Measurements from ENCODE around the gene NR2C2.
A peak's percentile ranks its signal among the peaks of the same experiment; 100 is the strongest.

Gene NR2C2

DNA sequence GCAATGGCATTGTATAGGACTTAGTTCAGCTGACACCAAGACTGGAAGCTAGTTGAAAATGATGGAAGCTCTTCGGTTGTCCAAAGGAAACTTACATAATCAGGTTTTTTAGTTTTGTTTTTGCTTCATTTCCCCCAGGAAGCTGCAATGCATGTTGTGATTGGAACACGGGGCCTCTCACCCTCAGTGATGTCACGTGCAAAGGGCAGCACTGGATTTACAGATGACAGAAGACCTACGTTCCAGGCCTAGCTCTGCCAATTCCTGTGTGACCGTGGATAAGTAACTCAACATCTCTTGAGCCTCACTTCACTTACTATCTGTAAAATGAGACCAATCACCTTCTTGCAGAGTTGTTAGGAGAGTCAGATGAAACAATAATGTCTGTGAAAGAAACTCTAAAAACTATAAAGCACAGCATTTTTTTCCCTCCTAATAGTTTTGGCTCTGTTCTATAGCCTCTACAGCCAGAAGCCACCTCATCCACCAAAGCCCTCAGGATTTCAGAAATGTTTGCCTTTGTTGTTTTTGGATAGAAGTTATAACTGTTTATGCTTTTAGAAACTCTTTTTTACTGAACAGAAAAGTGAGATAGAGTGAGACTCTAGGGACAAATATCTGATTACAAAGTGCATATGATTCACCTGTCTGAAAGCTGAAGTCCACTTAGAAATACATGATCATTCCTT lies 146.9 kb downstream of the NR2C2 start:
- WGBS (ENCODE audit: extremely low coverage, insufficient coverage, low lambda C conversion rate) = no CpG with 5 or more reads among the region's 5 CpGs
- Histone ChIP-seq H2BK15ac (replicated peaks; ENCODE audit: low read depth) (no peak overlapping the region), H3K9ac (ENCODE audit: low read length) (no peak overlapping the region), H3K27ac (ENCODE audit: low read depth, low read length) (no peak overlapping the region), H3K23ac (ENCODE audit: low read length) (no peak overlapping the region), H2BK120ac (ENCODE audit: low read depth, low read length) (no peak overlapping the region), H3K18ac (ENCODE audit: low read length) (no peak overlapping the region), H3K4me2 (ENCODE audit: low read length) (no peak overlapping the region), H3K79me1 (ENCODE audit: low read length) (peaks cover 10% of the 10 kb centered on the region), H3K4me1 (ENCODE audit: control insufficient read depth, low read depth, low read length) (peaks cover 4% of the 10 kb centered on the region), H2BK5ac (ENCODE audit: low read length) (no peak overlapping the region), H3K4me3 (ENCODE audit: low read length) (no peak overlapping the region), H3K36me3 (ENCODE audit: control insufficient read depth, insufficient read depth, low read length) (peaks cover 6% of the 10 kb centered on the region), H3K79me2 (ENCODE audit: control insufficient read depth, insufficient read depth, low read length) (peaks cover 9% of the 10 kb centered on the region), H3K27me3 (ENCODE audit: insufficient read depth, low read length, poor library complexity) (no peaks in the 10 kb centered on the region), H2AK5ac (ENCODE audit: low read length) (no peak overlapping the region), H3K4ac (ENCODE audit: low read depth, low read length) (no peak overlapping the region), H4K8ac (ENCODE audit: low read depth, low read length) (no peak overlapping the region), H4K5ac (ENCODE audit: low read length) (no peak overlapping the region), H3K56ac (ENCODE audit: low read length) (no peak overlapping the region)
- no peak for DNase-seq

GRCh38 chr3:15096046-15096445 lies 148.7 kb downstream of the NR2C2 start:
- Histone ChIP-seq H3K79me1 (ENCODE audit: low read length) (peaks cover 10% of the 10 kb centered on the region), H3K36me3 (ENCODE audit: control insufficient read depth, insufficient read depth, low read length) (peaks cover 3% of the 10 kb centered on the region), H2BK5ac (ENCODE audit: low read length) (no peak overlapping the region), H3K4me2 (ENCODE audit: low read length) (no peak overlapping the region), H3K4me1 (ENCODE audit: control insufficient read depth, low read depth, low read length) (peaks cover 5% of the 10 kb centered on the region), H3K56ac (ENCODE audit: low read length) (no peak overlapping the region), H2BK15ac (replicated peaks; ENCODE audit: low read depth) (no peak overlapping the region), H3K4ac (ENCODE audit: low read depth, low read length) (no peak overlapping the region), H4K5ac (ENCODE audit: low read length) (no peak overlapping the region), H3K27me3 (ENCODE audit: insufficient read depth, low read length, poor library complexity) (no peaks in the 10 kb centered on the region), H3K27ac (ENCODE audit: low read depth, low read length) (no peak overlapping the region), H2BK120ac (ENCODE audit: low read depth, low read length) (no peak overlapping the region), H2AK5ac (ENCODE audit: low read length) (no peak overlapping the region), H3K23ac (ENCODE audit: low read length) (no peak overlapping the region), H3K4me3 (ENCODE audit: low read length) (no peak overlapping the region), H3K18ac (ENCODE audit: low read length) (no peak overlapping the region), H3K79me2 (ENCODE audit: control insufficient read depth, insufficient read depth, low read length) (peaks cover 9% of the 10 kb centered on the region), H4K8ac (ENCODE audit: low read depth, low read length) (no peak overlapping the region), H3K9ac (ENCODE audit: low read length) (no peak overlapping the region)
- DNase-seq = no peak
- WGBS (ENCODE audit: extremely low coverage, insufficient coverage, low lambda C conversion rate) = no CpG with 5 or more reads among the region's 3 CpGs

DNA sequence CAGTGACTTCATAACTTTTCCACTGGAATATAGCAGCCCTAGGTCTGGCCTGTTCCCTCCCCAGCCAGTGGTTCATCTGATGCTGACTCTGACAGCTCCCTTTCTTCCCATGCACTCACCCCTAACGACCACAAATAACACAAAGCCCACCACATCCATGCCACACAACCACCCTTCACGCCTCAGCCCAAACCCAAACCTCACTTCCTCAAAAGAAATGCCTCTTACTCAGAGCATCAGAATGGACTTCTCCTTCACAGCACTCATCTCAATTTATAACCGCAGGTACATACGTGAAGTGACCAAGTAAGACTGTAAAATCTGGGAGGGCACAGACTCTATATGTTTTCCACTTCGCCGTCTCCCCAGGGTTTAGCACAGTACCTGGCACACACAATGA lies 150.5 kb downstream of the NR2C2 start:
- H2BK120ac ChIP-seq (ENCODE audit: low read depth, low read length) = no peak overlapping the region
- peaks cover 5% of the 10 kb centered on the region for H3K4me1 ChIP-seq (ENCODE audit: control insufficient read depth, low read depth, low read length)
- H3K27me3 ChIP-seq (ENCODE audit: insufficient read depth, low read length, poor library complexity) = no peaks in the 10 kb centered on the region
- peaks cover 9% of the 10 kb centered on the region for H3K79me2 ChIP-seq (ENCODE audit: control insufficient read depth, insufficient read depth, low read length)
- H3K4me3 ChIP-seq (ENCODE audit: low read length) = peak overlapping the region; percentile 18
- no peak overlapping the region for H3K23ac ChIP-seq (ENCODE audit: low read length)
- H3K4ac ChIP-seq (ENCODE audit: low read depth, low read length) = no peak overlapping the region
- H3K56ac ChIP-seq (ENCODE audit: low read length) = peak overlapping the region; percentile 8
- no peak overlapping the region for H2AK5ac ChIP-seq (ENCODE audit: low read length)
- H2BK15ac ChIP-seq (replicated peaks; ENCODE audit: low read depth) = no peak overlapping the region
- peak overlapping the region; percentile 100 for H3K4me2 ChIP-seq (ENCODE audit: low read length)
- no peak overlapping the region for H4K5ac ChIP-seq (ENCODE audit: low read length)
- H3K36me3 ChIP-seq (ENCODE audit: control insufficient read depth, insufficient read depth, low read length) = peaks cover 3% of the 10 kb centered on the region
- H3K79me1 ChIP-seq (ENCODE audit: low read length) = peaks cover 10% of the 10 kb centered on the region
- H4K8ac ChIP-seq (ENCODE audit: low read depth, low read length) = no peak overlapping the region
- no peak overlapping the region for H3K27ac ChIP-seq (ENCODE audit: low read depth, low read length)
- no peak overlapping the region for H3K18ac ChIP-seq (ENCODE audit: low read length)
- H3K9ac ChIP-seq (ENCODE audit: low read length) = peak overlapping the region; percentile 28
- no CpG with 5 or more reads among the region's 6 CpGs for WGBS (ENCODE audit: extremely low coverage, insufficient coverage, low lambda C conversion rate)
- DNase-seq = no peak
- H2BK5ac ChIP-seq (ENCODE audit: low read length) = no peak overlapping the region

Data from mesendoderm (in vitro differentiated cells).